GM19468 (cell line): Measurements from ENCODE around the gene PSME2.

ENCODE experiments used
- ATAC-seq: cut with Tn5 transposase; IDR thresholded peaks from one replicate; pipeline ENCODE4 v1.9.1; 2021; ENCODE audit warnings: mild to moderate bottlenecking, moderate library complexity, moderate number of reproducible peaks; ENCODE audit not compliant: unreplicated experiment; ENCODE audit errors: extremely low read depth

Gene PSME2

GRCh38 chr14:24157331-24157730, 10.9 kb upstream of the PSME2 start:
- ATAC-seq: no peak

DNA sequence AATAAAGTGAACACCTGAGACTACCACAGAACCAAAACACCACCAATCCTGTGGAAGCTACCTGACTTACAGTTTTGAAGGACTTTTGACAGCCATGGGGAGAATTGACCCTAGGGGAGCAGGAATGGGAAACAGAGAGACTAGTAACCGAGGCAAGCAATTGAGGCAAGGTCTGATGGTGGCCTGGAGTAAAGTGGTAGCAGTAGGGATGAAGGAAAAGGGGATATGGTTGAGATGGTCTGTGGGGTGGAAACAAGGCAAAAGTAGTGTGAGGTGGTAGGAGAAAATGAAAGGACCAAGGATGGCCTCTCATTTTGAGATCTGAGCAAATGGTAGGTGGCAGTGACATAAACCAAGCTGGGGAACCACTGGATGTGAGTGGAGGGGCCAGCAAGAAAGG, 10.4 kb upstream of the PSME2 start:
- ATAC-seq: no peak

DNA sequence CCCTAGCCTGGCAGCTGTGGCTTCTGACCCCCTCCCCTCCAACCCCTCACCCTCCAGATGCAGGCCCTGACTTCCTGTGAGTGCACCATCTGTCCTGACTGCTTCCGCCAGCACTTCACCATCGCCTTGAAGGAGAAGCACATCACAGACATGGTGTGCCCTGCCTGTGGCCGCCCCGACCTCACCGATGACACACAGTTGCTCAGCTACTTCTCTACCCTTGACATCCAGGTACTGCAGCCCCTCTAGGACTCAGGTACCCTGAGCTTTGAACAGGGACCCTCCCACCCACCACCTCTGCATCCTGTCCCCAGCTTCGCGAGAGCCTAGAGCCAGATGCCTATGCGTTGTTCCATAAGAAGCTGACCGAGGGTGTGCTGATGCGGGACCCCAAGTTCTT, 8.7 kb upstream of the PSME2 start:
- no peak for ATAC-seq

- no peak for ATAC-seq
These were observed 5.1 kb upstream of the PSME2 start for GRCh38 chr14:24151404-24152080.

DNA sequence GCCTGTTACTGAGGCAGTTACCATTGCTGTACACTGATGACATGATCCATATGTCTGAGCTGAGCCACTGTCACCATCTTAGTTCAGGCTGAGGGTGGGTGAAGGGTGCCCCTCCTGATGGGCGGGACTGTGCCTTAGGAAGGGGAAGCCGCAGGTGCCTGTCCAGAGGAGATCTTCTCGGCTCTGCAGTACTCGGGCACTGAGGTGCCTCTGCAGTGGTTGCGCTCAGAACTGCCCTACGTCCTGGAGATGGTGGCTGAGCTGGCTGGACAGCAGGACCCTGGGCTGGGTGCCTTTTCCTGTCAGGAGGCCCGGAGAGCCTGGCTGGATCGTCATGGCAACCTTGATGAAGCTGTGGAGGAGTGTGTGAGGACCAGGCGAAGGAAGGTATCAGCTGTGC, 4.6 kb upstream of the PSME2 start:
- ATAC-seq: no peak

- ATAC-seq: no peak
These were observed 4.2 kb upstream of the PSME2 start for GRCh38 chr14:24150567-24150966.

GRCh38 chr14:24150061-24150460, 3.7 kb upstream of the PSME2 start:
- no peak for ATAC-seq

GRCh38 chr14:24149302-24149969, 3.0 kb upstream of the PSME2 start:
- ATAC-seq: no peak

GRCh38 chr14:24147761-24148428, 1.5 kb upstream of the PSME2 start:
- ATAC-seq: no peak

- peak; percentile 85 for ATAC-seq
These were observed 759 bp upstream of the PSME2 start, which contains the start of gene RNF31 for GRCh38 chr14:24146978-24147760. RNF31 (plus strand) TSS chr14:24147498; CDS start chr14:24147699, 201 bp downstream.

- no peak for ATAC-seq
These were observed 539 bp downstream of the PSME2 start for GRCh38 chr14:24145690-24146452.

GRCh38 chr14:24145219-24145618, 1.2 kb downstream of the PSME2 start:
- ATAC-seq: no peak

GRCh38 chr14:24144451-24144850, 2.0 kb downstream of the PSME2 start:
- no peak for ATAC-seq

DNA sequence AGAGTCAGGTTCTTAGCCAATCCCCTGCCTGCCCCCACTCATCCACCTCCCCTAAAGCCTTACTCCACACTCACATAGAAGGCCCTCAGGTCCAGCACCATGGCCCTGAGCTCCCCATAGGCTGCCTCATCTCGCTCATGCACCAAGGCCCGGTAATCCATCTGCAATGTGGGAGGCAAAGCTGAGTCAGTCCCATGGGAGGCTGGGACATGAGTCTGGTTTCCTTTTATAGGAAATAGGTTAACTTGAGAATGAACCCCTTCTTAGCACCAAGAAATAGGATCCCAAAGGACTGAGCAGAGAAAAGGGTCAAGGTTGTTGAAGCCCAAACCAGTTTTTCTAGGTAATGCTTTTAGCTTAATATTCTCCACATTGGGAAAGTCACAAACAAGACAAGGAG, 2.9 kb downstream of the PSME2 start:
- no peak for ATAC-seq

DNA sequence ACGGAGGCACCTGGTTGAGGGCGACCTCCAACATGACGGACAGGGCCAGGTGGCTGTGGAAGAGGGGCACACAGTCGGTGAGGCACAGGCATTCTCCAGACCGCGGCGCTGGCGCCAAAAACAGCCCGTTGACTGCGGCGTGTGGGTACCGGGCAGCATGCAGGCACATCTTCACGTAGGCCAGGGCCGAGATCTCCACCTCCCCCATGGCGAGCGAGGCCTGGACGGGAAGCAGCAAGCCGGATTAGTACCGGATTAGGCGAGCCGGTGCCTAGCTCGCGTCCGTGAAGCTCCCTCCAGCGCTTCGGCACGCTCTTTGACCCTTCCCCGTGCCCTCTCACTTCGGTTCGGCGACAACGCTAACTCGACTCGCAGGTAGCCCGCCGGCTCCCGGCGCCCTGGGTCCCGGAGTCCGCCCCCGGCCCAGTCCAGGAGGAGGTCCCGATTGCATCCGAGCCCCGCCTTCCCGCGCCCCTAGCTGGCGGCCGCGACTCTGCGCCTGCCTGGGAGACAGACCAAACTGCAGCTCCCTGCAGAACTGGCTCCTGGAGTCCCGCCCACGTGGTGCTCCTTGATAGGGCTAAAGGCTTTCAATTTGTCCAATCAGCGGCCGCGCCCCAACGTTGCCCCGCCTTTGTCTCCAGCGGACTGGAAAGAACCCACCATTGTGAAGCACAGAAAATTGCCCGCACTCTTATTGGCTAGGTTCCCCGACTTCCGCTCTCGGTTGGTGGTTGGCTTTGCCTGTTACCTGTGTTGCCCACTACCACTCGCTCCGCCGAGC, 5.1 kb downstream of the PSME2 start, which contains the start of gene EMC9:
Gene EMC9, minus strand, starts transcription at position 495 of the 784 bp plus-strand sequence. Its CDS starts 287 bp downstream, at position 208.
- peak; percentile 94 for ATAC-seq

GRCh38 chr14:24139272-24139934, 7.0 kb downstream of the PSME2 start:
- ATAC-seq: no peak

GRCh38 chr14:24138396-24139271, 7.8 kb downstream of the PSME2 start:
- no peak for ATAC-seq
